ENCODE results near the gene PGD. TPM values are rescaled to one million over a fixed set of nuclear protein-coding genes. Genes with fewer than 3 reads are reported as not detected.

Gene PGD
- total and polyA plus RNA-seq, 2 donors from 2014 or later: 72.8 to 95.1 TPM

GRCh38 chr1:10398278-10398733 is 558 bp upstream of the PGD start:
- FAIRE-seq: no peak
- Histone ChIP-seq H3K36me3 (ENCODE audit: control insufficient read depth in 2 of 3, insufficient read depth in 3 of 3, low read length in 3 of 3) (peaks cover 2 to 10% (median 2%) of the 10 kb centered on the region in 3 donors), H3K4me3 (ENCODE audit: low read length in 3 of 3) (peak overlapping the region; percentile 73 to 87 (median 78)), H3K9ac (ENCODE audit: low read length in 3 of 3) (peak overlapping the region; percentile 26 to 63 (median 58)), H3K27me3 (ENCODE audit: control insufficient read depth, insufficient read depth, low read length) (no peaks in the 10 kb centered on the region), H3K4me1 (ENCODE audit: control insufficient read depth in 2 of 3, insufficient read depth in 2 of 3, low read depth in 1 of 3, low read length in 3 of 3) (peaks cover 0 to 9% (median 5%) of the 10 kb centered on the region in 3 donors), H3K27ac (ENCODE audit: low read depth in 2 of 2, low read length in 2 of 2) (no peak overlapping the region), H3K9me3 (ENCODE audit: control insufficient read depth in 2 of 3, insufficient read depth in 1 of 3, low read length in 3 of 3) (no peaks in the 10 kb centered on the region)
- no peak for DNase-seq
- no peak for TF ChIP-seq CTCF (IDR thresholded peaks at IDR 0.05; ENCODE audit: borderline replicate concordance, extremely low read depth, insufficient read depth)
- intact Hi-C loops (cut with DNase I): no loop called here

GRCh38 chr1:10399444-10399941 is 629 bp downstream of the PGD start:
- intact Hi-C loops (cut with DNase I): no loop called here
- TF ChIP-seq CTCF (IDR thresholded peaks at IDR 0.05; ENCODE audit: borderline replicate concordance, extremely low read depth, insufficient read depth): no peak
- H3K4me1 ChIP-seq (ENCODE audit: control insufficient read depth in 2 of 3, insufficient read depth in 2 of 3, low read depth in 1 of 3, low read length in 3 of 3): peaks cover 0 to 9% (median 5%) of the 10 kb centered on the region in 3 donors
- H3K36me3 ChIP-seq (ENCODE audit: control insufficient read depth in 2 of 3, insufficient read depth in 3 of 3, low read length in 3 of 3): peaks cover 9 to 21% (median 11%) of the 10 kb centered on the region in 3 donors
- no peaks in the 10 kb centered on the region for H3K9me3 ChIP-seq (ENCODE audit: control insufficient read depth in 2 of 3, insufficient read depth in 1 of 3, low read length in 3 of 3)
- no peaks in the 10 kb centered on the region for H3K27me3 ChIP-seq (ENCODE audit: control insufficient read depth, insufficient read depth, low read length)
- H3K9ac ChIP-seq (ENCODE audit: low read length in 3 of 3): peak overlapping the region; percentile 33 to 73 (median 69)
- FAIRE-seq: no peak
- H3K4me3 ChIP-seq (ENCODE audit: low read length in 3 of 3): peak overlapping the region; percentile 71 to 87 (median 80)
- H3K27ac ChIP-seq (ENCODE audit: low read depth in 2 of 2, low read length in 2 of 2): no peak overlapping the region
- DNase-seq: peak in 1 of 5 donors; percentile 75

- Histone ChIP-seq H3K9ac (ENCODE audit: low read length in 3 of 3) (peak overlapping the region in 1 of 3 donors; percentile 69), H3K4me1 (ENCODE audit: control insufficient read depth in 2 of 3, insufficient read depth in 2 of 3, low read depth in 1 of 3, low read length in 3 of 3) (peaks cover 0 to 9% (median 5%) of the 10 kb centered on the region in 3 donors), H3K27ac (ENCODE audit: low read depth in 2 of 2, low read length in 2 of 2) (no peak overlapping the region), H3K9me3 (ENCODE audit: control insufficient read depth in 2 of 3, insufficient read depth in 1 of 3, low read length in 3 of 3) (no peaks in the 10 kb centered on the region), H3K4me3 (ENCODE audit: low read length in 3 of 3) (peak overlapping the region; percentile 71 to 87 (median 80)), H3K36me3 (ENCODE audit: control insufficient read depth in 2 of 3, insufficient read depth in 3 of 3, low read length in 3 of 3) (peaks cover 12 to 25% (median 13%) of the 10 kb centered on the region in 3 donors), H3K27me3 (ENCODE audit: control insufficient read depth, insufficient read depth, low read length) (no peaks in the 10 kb centered on the region)
- DNase-seq (no peak), FAIRE-seq (no peak)
- TF ChIP-seq CTCF (IDR thresholded peaks at IDR 0.05; ENCODE audit: borderline replicate concordance, extremely low read depth, insufficient read depth): no peak
- intact Hi-C loops (cut with DNase I): no loop called here
These were observed 1.1 kb downstream of the PGD start for GRCh38 chr1:10400013-10400412.
